ENCODE results near the gene ANTXRL.
A peak's percentile ranks its signal among the peaks of the same experiment; 100 is the strongest.
"Not testable (repeated sequence)": the region's sequence is repeated elsewhere in the genome, so short reads cannot be mapped to it uniquely, and the experiment has no call there.

ANTXRL gene

GRCh38 chr10:46254467-46254866, 32.3 kb upstream of the ANTXRL start:
- no peak for DNase-seq (ENCODE audit: low read depth in 2 of 3, low spot score in 1 of 3)

DNA sequence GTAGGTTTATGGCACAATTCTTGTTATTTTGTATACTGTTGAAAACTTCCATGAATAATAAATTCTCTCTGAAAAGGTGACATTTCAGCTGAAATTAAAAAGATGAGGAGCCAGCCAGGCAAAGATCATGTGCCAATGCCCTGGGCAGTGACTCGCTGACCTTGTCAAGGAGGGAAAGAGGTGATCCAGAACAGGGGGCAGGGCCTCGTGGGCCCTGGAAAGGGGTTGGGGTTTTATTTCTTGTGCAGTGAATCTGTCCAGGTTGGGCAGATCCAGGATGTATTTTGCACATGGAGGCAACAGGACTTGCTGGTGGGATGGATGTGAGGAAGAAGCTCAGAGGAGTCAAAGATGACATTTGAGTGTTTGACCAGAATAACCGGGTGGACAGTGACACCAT, 31.6 kb upstream of the ANTXRL start:
- not testable (repeated sequence) for DNase-seq (ENCODE audit: low read depth in 2 of 3, low spot score in 1 of 3)

DNA sequence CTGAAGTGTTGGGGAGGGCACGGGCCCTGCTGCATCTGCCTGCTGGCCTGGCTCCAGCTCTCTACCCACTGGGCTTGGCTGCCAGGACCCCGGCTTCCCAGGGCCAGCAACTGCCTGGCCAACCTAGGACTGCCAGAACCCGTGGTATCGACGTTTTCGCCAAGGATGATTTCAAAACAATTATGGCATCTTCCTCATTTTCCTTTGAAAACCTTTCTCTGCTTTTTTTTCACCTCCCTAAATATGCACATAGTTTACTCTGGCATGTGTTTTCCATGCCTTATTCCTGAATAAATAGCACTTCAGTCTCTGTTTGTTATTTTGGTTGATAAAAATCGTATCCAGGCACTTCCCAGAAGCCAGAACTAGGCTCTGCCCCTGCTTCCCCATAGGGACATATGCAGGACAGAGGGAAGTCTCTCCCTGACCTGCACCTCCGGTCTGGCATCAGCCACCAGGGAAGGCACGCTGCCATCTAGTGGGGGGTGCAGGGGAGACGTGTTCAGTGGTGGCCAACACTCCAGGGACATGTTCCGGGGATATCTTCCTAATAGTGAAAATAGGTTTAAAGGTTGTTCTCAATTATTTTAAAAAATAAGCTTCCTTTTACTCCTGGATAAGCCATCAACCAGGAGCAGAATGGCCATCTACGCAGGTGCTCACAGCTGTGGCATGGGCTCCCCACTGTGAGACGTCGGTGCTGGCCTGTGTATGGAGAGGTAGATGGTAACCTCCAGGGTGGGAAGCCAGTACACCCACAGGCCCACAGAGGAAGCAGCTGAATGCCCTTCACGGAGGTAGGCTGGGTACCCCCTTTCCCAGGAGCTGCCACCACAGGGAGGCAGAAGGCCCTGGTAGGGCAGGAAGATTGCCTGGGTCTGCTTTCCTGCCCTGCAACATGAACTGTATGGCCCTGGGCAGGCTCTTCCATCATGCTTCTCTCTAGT, 30.7 kb upstream of the ANTXRL start:
- DNase-seq (ENCODE audit: low read depth in 2 of 3, low spot score in 1 of 3), result peak in 2 of 3 donors; percentile 50 to 67

DNA sequence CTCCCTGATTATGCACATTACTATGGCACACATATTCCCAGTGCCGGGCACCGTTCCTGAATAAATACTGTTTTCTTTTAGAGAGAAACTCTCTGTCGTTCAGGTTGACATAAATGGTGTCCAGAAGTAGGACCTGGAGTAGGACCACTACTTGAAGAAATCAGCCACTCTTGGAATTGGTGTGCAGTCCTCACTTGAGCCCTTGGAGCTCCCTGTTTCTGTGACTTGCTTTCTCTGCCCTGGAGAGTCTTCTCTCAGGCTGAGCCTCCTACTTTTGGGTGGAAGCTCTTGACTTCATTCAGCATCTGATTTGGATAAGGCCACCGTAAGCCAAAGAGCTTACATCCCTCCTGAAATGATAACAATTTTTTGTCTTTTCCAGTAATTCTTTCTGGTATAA, 29.7 kb upstream of the ANTXRL start:
- no peak for DNase-seq (ENCODE audit: low read depth in 2 of 3, low spot score in 1 of 3)

DNA sequence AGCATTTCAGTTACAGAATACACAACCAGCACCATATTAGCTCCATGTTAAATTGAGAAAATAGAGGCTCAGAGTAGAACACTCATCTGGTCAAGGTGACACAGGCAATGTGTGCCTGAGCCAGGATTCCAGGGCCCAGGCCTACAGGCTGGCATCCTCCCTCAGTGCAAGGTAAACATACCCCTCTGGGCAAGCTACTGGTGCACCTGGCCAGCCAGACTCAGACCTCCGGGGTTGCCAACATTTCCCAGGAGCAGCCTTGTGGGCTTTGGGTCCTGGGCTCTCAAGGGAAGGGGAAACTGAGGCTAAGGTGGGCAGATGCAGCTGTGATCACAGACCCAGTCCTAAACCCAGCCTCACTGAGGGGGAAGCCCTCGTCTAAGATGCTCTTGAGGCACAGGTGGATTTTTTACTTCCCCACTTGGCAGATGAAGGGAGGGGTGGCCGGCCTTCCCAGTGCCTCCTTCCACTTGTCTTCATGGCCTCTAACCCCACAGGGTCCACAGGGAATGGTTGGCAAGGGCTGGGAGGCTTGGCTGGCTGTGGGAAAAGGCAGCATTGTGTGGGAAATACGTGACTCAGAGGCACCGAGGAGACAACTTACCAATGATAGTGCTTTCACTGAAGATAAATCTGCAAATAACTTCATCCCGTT, 23.8 kb upstream of the ANTXRL start:
- DNase-seq (ENCODE audit: low read depth in 2 of 3, low spot score in 1 of 3), result not testable (repeated sequence)

- no peak for DNase-seq (ENCODE audit: low read depth in 2 of 3, low spot score in 1 of 3)
These were observed 22.9 kb upstream of the ANTXRL start for GRCh38 chr10:46263831-46264268.

GRCh38 chr10:46264336-46264735, 22.5 kb upstream of the ANTXRL start:
- no peak for DNase-seq (ENCODE audit: low read depth in 2 of 3, low spot score in 1 of 3)

GRCh38 chr10:46264737-46265368, 21.9 kb upstream of the ANTXRL start:
- DNase-seq (ENCODE audit: low read depth in 2 of 3, low spot score in 1 of 3), result no peak

- not testable (repeated sequence) for DNase-seq (ENCODE audit: low read depth in 2 of 3, low spot score in 1 of 3)
These were observed 21.1 kb upstream of the ANTXRL start for GRCh38 chr10:46265566-46266305.

- DNase-seq (ENCODE audit: low read depth in 2 of 3, low spot score in 1 of 3), result no peak
These were observed 20.4 kb upstream of the ANTXRL start for GRCh38 chr10:46266306-46266985.

DNA sequence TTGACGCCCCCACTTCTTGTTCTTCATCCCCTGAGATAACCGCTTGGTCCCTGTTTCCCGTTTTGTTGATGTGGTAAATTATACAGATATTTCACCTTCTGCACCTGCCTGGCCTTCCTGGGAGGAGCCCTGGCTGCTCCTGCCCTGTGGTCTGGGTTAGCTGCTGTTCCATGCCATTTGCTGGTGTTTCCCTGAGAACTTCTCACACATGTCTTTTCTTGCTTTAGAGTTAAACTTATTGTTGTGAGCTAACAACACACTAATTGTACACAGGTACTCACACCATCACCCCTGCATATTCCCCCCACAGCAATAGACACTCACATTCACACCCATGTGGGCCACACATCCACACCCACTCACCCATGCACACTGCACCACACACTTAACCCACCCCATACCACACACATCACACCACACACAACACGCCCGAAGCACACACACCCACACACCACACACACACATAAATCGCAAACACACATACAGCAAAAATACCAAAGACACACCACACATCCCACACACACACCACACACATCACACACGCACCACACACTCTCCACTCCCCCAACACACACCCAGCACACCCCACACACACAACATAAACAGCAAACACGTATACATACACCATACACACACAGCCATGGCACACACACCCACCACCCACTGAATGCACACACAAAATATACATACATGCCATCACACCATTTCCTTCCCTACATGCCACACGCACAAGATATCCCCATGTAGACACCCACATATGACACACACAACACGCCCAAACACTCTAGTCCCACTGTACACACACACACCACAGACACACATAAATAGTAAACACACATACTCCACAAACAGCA, 19.4 kb upstream of the ANTXRL start:
- DNase-seq (ENCODE audit: low read depth in 2 of 3, low spot score in 1 of 3), result no peak

- peak; percentile 37 to 46 (median 40) for DNase-seq (ENCODE audit: low read depth in 2 of 3, low spot score in 1 of 3)
These were observed 18.5 kb upstream of the ANTXRL start for GRCh38 chr10:46268076-46268881.

DNA sequence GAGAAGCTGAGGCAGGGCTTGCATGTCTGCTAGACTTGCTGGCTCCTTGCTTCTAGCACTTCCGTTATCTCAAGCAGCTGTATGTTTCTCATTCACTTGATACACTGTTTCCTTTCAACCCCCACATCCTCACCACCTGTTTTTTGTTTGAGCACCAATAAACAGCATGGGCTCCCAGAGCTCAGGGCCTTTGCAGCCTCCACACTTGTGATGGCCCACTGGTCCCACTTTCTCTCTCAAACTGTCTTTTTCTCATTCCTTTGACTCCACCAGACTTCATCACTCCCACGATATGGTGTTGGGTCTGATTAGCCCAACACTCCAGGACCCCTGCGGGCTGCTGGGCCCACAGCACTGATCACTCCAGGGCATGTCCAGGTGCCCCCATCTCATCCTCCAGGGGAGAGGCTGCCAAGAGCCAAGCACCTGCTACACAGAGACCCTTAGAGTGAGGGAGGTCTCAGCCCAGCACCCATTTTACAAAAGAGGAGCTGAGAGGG, 17.2 kb upstream of the ANTXRL start:
- not testable (repeated sequence) for DNase-seq (ENCODE audit: low read depth in 2 of 3, low spot score in 1 of 3)

DNA sequence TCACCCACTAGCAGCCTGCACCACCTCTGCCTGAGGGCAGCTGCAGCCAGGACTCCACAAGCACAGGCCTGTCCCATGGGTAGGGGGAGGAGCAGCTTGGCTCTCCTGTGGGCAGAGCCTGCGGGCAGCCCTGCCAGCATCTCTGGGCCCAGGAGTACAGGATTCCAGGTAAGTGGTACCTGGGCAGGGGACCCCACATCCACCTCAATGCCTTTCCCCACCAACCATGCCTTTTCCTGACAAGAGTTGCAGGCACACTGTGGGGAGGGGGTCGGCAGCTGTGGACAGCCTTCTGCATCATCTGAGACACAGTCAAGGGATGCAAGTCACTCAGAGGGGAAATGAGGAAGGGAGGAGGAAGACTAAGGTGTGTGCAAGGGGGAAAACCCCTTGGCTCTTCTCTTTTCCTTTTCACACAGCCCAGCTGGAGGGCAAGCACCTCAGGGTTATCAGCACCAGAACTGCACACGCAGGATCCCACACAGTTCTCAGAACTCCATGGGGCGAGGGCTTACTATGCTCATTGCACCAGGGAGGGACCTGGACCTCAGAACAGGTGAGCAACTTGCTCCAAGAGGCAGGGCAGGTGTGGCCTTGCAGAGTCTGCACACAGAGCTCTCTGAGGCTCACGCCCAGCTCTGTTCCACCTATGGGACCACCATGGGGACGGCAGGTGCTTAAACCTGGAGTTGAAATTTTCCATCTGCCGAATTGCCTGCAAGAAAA, 16.5 kb upstream of the ANTXRL start:
- no peak for DNase-seq (ENCODE audit: low read depth in 2 of 3, low spot score in 1 of 3)

DNA sequence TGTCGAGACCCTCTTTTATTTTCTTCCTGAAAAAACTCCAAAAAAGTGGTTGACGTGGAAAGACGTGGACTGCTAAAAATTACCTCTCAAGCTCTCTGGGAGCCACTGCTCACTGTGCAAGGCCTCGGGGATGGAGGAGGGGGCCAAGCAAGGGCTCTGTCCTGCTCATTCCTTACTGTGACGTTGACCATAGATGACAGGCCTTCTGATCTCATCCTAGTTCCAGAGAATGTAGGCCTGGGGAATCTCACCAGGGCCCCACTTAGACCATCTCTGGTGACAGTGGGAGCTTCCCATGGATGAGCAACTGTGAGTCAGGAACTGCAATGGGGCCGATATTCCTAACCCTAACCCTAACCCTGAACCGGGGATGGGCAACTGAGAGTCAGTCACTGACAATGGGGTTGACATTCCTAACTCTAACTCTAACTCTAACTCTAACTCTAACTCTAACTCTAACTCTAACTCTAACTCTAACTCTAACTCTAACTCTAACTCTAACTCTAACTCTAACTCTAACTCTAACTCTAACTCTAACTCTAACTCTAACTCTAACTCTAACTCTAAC, 15.8 kb upstream of the ANTXRL start:
- not testable (repeated sequence) for DNase-seq (ENCODE audit: low read depth in 2 of 3, low spot score in 1 of 3)

GRCh38 chr10:46271795-46272499, 14.8 kb upstream of the ANTXRL start:
- not testable (repeated sequence) for DNase-seq (ENCODE audit: low read depth in 2 of 3, low spot score in 1 of 3)

DNA sequence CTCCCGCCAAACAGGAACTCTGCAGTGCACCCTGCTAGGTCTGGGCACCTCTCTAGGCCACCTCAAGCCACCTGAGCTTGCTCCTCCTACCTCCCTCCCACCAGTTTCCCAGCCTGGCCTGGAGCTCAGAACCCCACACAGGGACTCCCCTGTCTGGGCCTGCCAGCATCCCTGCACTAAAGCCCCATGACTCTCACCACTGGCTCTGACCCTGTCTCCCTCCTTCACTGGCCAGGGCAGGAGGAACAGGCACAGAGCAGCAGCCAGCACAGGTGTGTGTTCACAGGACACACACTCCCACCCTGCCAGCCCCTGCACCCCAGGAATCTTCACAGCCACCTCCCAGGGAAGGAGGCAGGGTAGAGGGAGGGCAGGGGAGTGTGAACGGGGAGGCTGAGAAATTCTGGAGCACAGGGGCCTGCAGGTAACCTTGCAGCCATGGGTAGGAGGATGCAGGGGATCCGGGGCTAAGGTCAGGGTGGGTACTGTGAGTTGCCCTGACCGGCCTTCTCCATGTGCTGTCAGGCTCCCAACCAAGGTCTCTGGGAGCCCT, 13.9 kb upstream of the ANTXRL start:
- DNase-seq (ENCODE audit: low read depth in 2 of 3, low spot score in 1 of 3), result no peak

Measured in stimulated activated CD4-positive, alpha-beta T cell treated with anti-CD3 and anti-CD28 coated beads, Interleukin-12 subunit alpha, Interleukin-12 subunit beta, amount 100 ng/mL, for 48 hours (primary cell).